Measurements from ENCODE around the gene PLAGL1. TPM values are rescaled to one million over a fixed set of nuclear protein-coding genes. Genes with fewer than 3 reads are reported as not detected.
A peak's percentile ranks its signal among the peaks of the same experiment; 100 is the strongest.

The PLAGL1 gene
- total and polyA plus RNA-seq, 2 donors (not counting 1 experiment from before 2014, with no cell fraction given): 23.6 to 36.0 TPM

DNA sequence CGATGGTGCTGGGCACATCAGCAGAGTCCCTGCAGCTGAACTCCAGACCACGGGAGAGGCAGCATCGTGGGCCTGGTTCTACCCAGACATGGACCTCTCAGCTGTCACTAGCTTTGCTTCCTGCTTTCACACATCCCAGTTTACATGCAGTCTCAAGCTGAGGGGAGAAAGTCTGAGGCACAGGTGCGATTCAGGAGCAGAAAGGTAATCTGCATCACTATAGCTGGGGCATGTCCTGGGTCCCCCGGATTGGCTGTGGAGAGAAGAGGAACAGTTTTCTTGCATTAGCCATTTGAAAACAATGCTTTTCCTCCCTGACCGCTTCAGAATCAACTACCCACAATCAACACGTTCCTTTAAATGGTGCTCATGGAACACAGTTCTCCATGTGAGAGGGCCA lies 59.9 kb downstream of the PLAGL1 start:
- no peaks in the 10 kb centered on the region for H3K4me1 Mint-ChIP-seq
- no peak overlapping the region for H3K27ac Mint-ChIP-seq
- H3K79me2 ChIP-seq (ENCODE audit: control insufficient read depth, insufficient read depth, low read length): no peaks in the 10 kb centered on the region
- H3K27me3 ChIP-seq (replicated peaks in 1 of 4; ENCODE audit: control extremely low read depth in 1 of 4, control insufficient read depth in 3 of 4, insufficient read depth in 4 of 4, low read length in 3 of 4): no peaks in the 10 kb centered on the region
- H2AFZ ChIP-seq (ENCODE audit: insufficient read depth, low read depth, low read length, poor library complexity, severe bottlenecking): no peak overlapping the region
- peaks cover 0 to 4% of the 10 kb centered on the region in 2 experiments for H3K36me3 ChIP-seq (replicated peaks in 1 of 2; ENCODE audit: control extremely low read depth in 1 of 2, control insufficient read depth in 1 of 2, extremely low read depth in 1 of 2, insufficient read depth in 2 of 2, low read length in 1 of 2)
- DNase-seq (no peak), ATAC-seq (ENCODE audit: low read depth) (no peak)
- H3K9me3 Mint-ChIP-seq (ENCODE audit: insufficient read depth): no peaks in the 10 kb centered on the region
- H3K27me3 Mint-ChIP-seq: no peaks in the 10 kb centered on the region
- POLR2A ChIA-PET: no interaction called here
- no peak overlapping the region for H3K4me3 ChIP-seq (ENCODE audit: control extremely low read depth in 1 of 5, extremely low read depth in 1 of 5, insufficient read depth in 1 of 5, low read depth in 2 of 5, low read length in 4 of 5)
- WGBS (ENCODE audit: insufficient coverage): 97% methylated on average over 3 of the region's 7 CpGs
- no peak overlapping the region for H3K4me3 Mint-ChIP-seq
- no peak overlapping the region for H3K9ac ChIP-seq (ENCODE audit: low read length)
- H3K27ac ChIP-seq (ENCODE audit: low read length in 2 of 2): no peak overlapping the region
- intact Hi-C loops (cut with micrococcal nuclease): no loop called here
- no peak for TF ChIP-seq EZH2 (IDR thresholded peaks at IDR 0.05; ENCODE audit: borderline replicate concordance, insufficient read depth, low read depth, low read length, poor library complexity, severe bottlenecking)
- TF ChIP-seq, protein P1, sequence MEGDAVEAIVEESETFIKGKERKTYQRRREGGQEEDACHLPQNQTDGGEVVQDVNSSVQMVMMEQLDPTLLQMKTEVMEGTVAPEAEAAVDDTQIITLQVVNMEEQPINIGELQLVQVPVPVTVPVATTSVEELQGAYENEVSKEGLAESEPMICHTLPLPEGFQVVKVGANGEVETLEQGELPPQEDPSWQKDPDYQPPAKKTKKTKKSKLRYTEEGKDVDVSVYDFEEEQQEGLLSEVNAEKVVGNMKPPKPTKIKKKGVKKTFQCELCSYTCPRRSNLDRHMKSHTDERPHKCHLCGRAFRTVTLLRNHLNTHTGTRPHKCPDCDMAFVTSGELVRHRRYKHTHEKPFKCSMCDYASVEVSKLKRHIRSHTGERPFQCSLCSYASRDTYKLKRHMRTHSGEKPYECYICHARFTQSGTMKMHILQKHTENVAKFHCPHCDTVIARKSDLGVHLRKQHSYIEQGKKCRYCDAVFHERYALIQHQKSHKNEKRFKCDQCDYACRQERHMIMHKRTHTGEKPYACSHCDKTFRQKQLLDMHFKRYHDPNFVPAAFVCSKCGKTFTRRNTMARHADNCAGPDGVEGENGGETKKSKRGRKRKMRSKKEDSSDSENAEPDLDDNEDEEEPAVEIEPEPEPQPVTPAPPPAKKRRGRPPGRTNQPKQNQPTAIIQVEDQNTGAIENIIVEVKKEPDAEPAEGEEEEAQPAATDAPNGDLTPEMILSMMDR (IDR thresholded peaks at IDR 0.05): no peak
- H3K4me1 ChIP-seq (ENCODE audit: control insufficient read depth in 2 of 2, insufficient read depth in 2 of 2, low read length in 2 of 2): no peaks in the 10 kb centered on the region
- no peak overlapping the region for H3K4me2 ChIP-seq (replicated peaks; ENCODE audit: low read depth, low read length, poor library complexity, severe bottlenecking)
- no peaks in the 10 kb centered on the region for H4K20me1 ChIP-seq (ENCODE audit: control insufficient read depth, insufficient read depth, low read length, poor library complexity, severe bottlenecking)
- no peaks in the 10 kb centered on the region for H3K9me3 ChIP-seq (ENCODE audit: control extremely low read depth in 1 of 3, control insufficient read depth in 2 of 3, insufficient read depth in 1 of 3, low read length in 2 of 3)
- CTCF ChIA-PET: no interaction called here

DNA sequence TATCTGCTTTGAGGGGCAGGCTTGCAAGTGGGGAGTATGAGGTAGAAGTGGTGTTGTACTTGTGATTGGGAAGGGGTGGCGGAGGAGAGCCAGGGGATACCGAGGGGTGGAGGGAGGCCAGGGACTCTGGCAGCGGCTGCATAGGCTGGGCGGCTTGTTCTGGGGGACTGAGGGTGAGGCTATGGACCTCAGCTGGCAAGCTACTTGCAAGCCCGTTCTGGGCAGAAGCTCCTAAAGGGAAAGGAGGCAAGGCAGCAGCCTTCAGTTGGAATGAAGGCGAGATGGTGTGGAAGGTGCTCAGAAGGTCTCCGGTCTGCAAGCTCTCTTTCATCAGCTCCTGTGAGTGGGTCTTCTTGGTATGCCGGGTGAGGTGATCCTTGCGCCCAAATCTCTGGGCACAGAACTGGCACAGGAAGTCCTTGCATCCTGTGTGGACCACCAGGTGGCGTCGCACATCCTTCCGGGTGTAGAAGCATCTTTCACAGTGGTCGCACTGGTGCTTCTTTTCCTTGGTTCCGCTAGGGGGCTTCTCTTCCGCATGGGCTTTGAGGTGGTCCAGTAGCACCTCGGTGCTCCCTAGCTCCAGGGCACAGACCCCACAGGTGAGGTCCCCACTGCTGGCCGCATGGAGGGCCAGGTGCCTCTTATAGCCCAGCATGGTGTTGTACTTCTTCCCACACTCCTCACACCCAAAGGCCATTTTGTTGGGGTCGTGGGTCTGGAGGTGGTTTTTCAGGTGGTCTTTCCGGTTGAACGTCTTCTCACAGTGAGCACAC lies 66.0 kb downstream of the PLAGL1 start:
- no peak overlapping the region for H3K4me2 ChIP-seq (replicated peaks; ENCODE audit: low read depth, low read length, poor library complexity, severe bottlenecking)
- H3K27ac ChIP-seq (ENCODE audit: low read length in 2 of 2): no peak overlapping the region
- H3K4me1 Mint-ChIP-seq: peaks cover 3% of the 10 kb centered on the region
- WGBS (ENCODE audit: insufficient coverage): 66% methylated on average over 15 of the region's 20 CpGs
- peaks cover 0 to 5% (median 0%) of the 10 kb centered on the region in 3 donors for H3K9me3 ChIP-seq (ENCODE audit: control extremely low read depth in 1 of 3, control insufficient read depth in 2 of 3, insufficient read depth in 1 of 3, low read length in 2 of 3)
- peak; percentile 48 for ATAC-seq (ENCODE audit: low read depth)
- H3K27me3 ChIP-seq (replicated peaks in 1 of 4; ENCODE audit: control extremely low read depth in 1 of 4, control insufficient read depth in 3 of 4, insufficient read depth in 4 of 4, low read length in 3 of 4): no peaks in the 10 kb centered on the region
- POLR2A ChIA-PET: no interaction called here
- no peak overlapping the region for H3K9ac ChIP-seq (ENCODE audit: low read length)
- no peaks in the 10 kb centered on the region for H3K27me3 Mint-ChIP-seq
- no peak overlapping the region for H3K4me3 Mint-ChIP-seq
- H4K20me1 ChIP-seq (ENCODE audit: control insufficient read depth, insufficient read depth, low read length, poor library complexity, severe bottlenecking): no peaks in the 10 kb centered on the region
- H3K36me3 ChIP-seq (replicated peaks in 1 of 2; ENCODE audit: control extremely low read depth in 1 of 2, control insufficient read depth in 1 of 2, extremely low read depth in 1 of 2, insufficient read depth in 2 of 2, low read length in 1 of 2): peaks cover 0 to 3% of the 10 kb centered on the region in 2 experiments
- no peak overlapping the region for H2AFZ ChIP-seq (ENCODE audit: insufficient read depth, low read depth, low read length, poor library complexity, severe bottlenecking)
- TF ChIP-seq, protein P1 (IDR thresholded peaks at IDR 0.05): peak; percentile 50
- TF ChIP-seq EZH2 (IDR thresholded peaks at IDR 0.05; ENCODE audit: borderline replicate concordance, insufficient read depth, low read depth, low read length, poor library complexity, severe bottlenecking): no peak
- DNase-seq: peak; percentile 41
- no peaks in the 10 kb centered on the region for H3K9me3 Mint-ChIP-seq (ENCODE audit: insufficient read depth)
- no peaks in the 10 kb centered on the region for H3K4me1 ChIP-seq (ENCODE audit: control insufficient read depth in 2 of 2, insufficient read depth in 2 of 2, low read length in 2 of 2)
- intact Hi-C loops (cut with micrococcal nuclease): loop anchor here (2.0 to 5.0 kb wide), 3 partner anchors 100 to 541 kb away; partner anchors contain the start of gene LTV1
- CTCF ChIA-PET: interaction anchor here (0.7 to 9.2 kb wide), 6 partner anchors 11 to 277 kb away, joined by 3 to 108 read pairs (median 4); partner anchors contain the start of gene PLAGL1
- no peak overlapping the region for H3K4me3 ChIP-seq (ENCODE audit: control extremely low read depth in 1 of 5, extremely low read depth in 1 of 5, insufficient read depth in 1 of 5, low read depth in 2 of 5, low read length in 4 of 5)
- H3K79me2 ChIP-seq (ENCODE audit: control insufficient read depth, insufficient read depth, low read length): no peaks in the 10 kb centered on the region
- no peak overlapping the region for H3K27ac Mint-ChIP-seq
